HepG2 (cell line): Measurements from ENCODE around the gene PAXX. TPM values are rescaled to one million over a fixed set of nuclear protein-coding genes. Genes with fewer than 3 reads are reported as not detected.

ENCODE experiments used
- ATM ChIP-seq: fragments of 450-650 bp; IDR thresholded peaks from 2 replicates; pipeline ENCODE4 v1.7.1; 2017; ENCODE audit warnings: mild to moderate bottlenecking, borderline replicate concordance
- CENPX ChIP-seq: sonication (generic); formaldehyde crosslinking; IDR thresholded peaks from 2 replicates; pipeline ENCODE4 v1.9.0; 2021; ENCODE audit warnings: mild to moderate bottlenecking, missing genetic modification reagents, moderate library complexity
- EEA1 ChIP-seq: sonication (generic); formaldehyde crosslinking; IDR thresholded peaks from 2 replicates; pipeline ENCODE4 v1.5.1; 2020; ENCODE audit warnings: mild to moderate bottlenecking, missing genetic modification reagents, borderline replicate concordance
- ETV6 ChIP-seq: sonication (generic); formaldehyde crosslinking; conservative IDR thresholded peaks from 2 replicates; pipeline ENCODE4 v1.4.0; 2020; ENCODE audit warnings: missing genetic modification reagents
- HNF4A ChIP-seq: sonication (generic); formaldehyde crosslinking; IDR thresholded peaks from 2 replicates; pipeline ENCODE4 v1.4.0; 2020; ENCODE audit warnings: missing genetic modification reagents
- IRF2 ChIP-seq: IDR thresholded peaks from 2 replicates; pipeline ENCODE4 v1.6.1; 2018; ENCODE audit warnings: missing genetic modification reagents, missing compliant biosample characterization
- JUND ChIP-seq: sonication (generic); formaldehyde crosslinking; IDR thresholded peaks from 2 replicates; pipeline ENCODE4 v1.8.0; 2022; ENCODE audit warnings: mild to moderate bottlenecking, missing genetic modification reagents
- NCOA2 ChIP-seq: sonication (generic); formaldehyde crosslinking; IDR thresholded peaks from 2 replicates; pipeline ENCODE4 v1.8.0; 2022; ENCODE audit warnings: inconsistent platforms
- PLRG1 ChIP-seq: fragments of 450-650 bp; conservative IDR thresholded peaks from 2 replicates; pipeline ENCODE4 v1.6.1; 2016
- PPARG ChIP-seq: conservative IDR thresholded peaks from 2 replicates; pipeline ENCODE4 v1.6.1; 2016; ENCODE audit warnings: missing biosample characterization, missing genetic modification reagents
- RFXAP ChIP-seq: sonication (generic); formaldehyde crosslinking; IDR thresholded peaks from 2 replicates; pipeline ENCODE4 v1.4.0; 2020; ENCODE audit warnings: missing genetic modification reagents, borderline replicate concordance
- TCF7L2 ChIP-seq: IDR thresholded peaks from 2 replicates; pipeline ENCODE4 v1.6.1; 2011; ENCODE audit warnings: mild to moderate bottlenecking, low read depth, low read length, moderate library complexity
- ZBTB7B ChIP-seq: sonication (generic); formaldehyde crosslinking; IDR thresholded peaks from 2 replicates; pipeline ENCODE4 v1.4.0; 2020; ENCODE audit warnings: missing genetic modification reagents
- ZEB1 ChIP-seq: IDR thresholded peaks from 2 replicates; pipeline ENCODE4 v1.6.1; 2012; ENCODE audit warnings: mild to moderate bottlenecking, low read depth, inconsistent platforms; ENCODE audit not compliant: insufficient replicate concordance
- ZNF207 ChIP-seq: fragments of 450-650 bp; IDR thresholded peaks from 2 replicates; pipeline ENCODE4 v1.6.1; 2016; ENCODE audit warnings: antibody characterized with exemption, borderline replicate concordance
- ZNF598 ChIP-seq: sonication (generic); formaldehyde crosslinking; IDR thresholded peaks from 2 replicates; pipeline ENCODE4 v1.5.1; 2020; ENCODE audit warnings: mild to moderate bottlenecking, missing genetic modification reagents, borderline replicate concordance
- ZNF766 ChIP-seq: sonication (generic); formaldehyde crosslinking; IDR thresholded peaks from 2 replicates; pipeline ENCODE4 v1.5.0; 2020; ENCODE audit warnings: missing genetic modification reagents, borderline replicate concordance
- polyA plus RNA-seq, 8 experiments: library from polyadenylated mRNA; depleted of rRNA in 3 of 8; stranded (reverse) in 7 of 8; unstranded in 1 of 8; fragments of >200 nt; fragmentation: Illumina TruSeq in 4 of 8; extraction: Trizol in 4 of 8; gene quantifications; 2 replicates each; pipeline versions ENCODE4 v1.2.1 to v1.2.3, GENCODE V29; 2011 to 2016; ENCODE audit warnings: low read depth in 4 of 8, missing spikeins in 1 of 8, mixed read lengths in 1 of 8; ENCODE audit not compliant: insufficient read depth in 1 of 8
- total RNA-seq, 5 experiments: library from RNA; depleted of rRNA; stranded (reverse); fragments of >200 nt; fragmentation: Illumina TruSeq; extraction: Trizol; gene quantifications; 2 replicates each; pipeline ENCODE4 v1.2.3, GENCODE V29; 2016; ENCODE audit warnings: low read depth in 1 of 5
- TF ChIP-seq, protein P1 (sequence below): sonication (generic); formaldehyde crosslinking; IDR thresholded peaks from 2 replicates; pipeline ENCODE4 v1.4.0; 2020; ENCODE audit warnings: missing genetic modification reagents
- TF ChIP-seq, protein P2 (sequence below): sonication (generic); formaldehyde crosslinking; IDR thresholded peaks from 2 replicates; pipeline ENCODE4 v1.9.0; 2021; ENCODE audit warnings: missing genetic modification reagents, borderline replicate concordance
- TF ChIP-seq, protein P3 (sequence below): sonication (generic); formaldehyde crosslinking; IDR thresholded peaks from 2 replicates; pipeline ENCODE4 v1.4.0; 2020; ENCODE audit warnings: missing genetic modification reagents
- TF ChIP-seq, protein P4 (sequence below), 2 experiments: sonication (generic) in 1 of 2; formaldehyde crosslinking in 1 of 2; IDR thresholded peaks; 2 replicates each; pipeline versions ENCODE4 v1.4.0 to v1.6.1; 2016 to 2020; ENCODE audit warnings: borderline replicate concordance in 1 of 2, low read depth in 1 of 2, mild to moderate bottlenecking in 1 of 2, missing genetic modification reagents in 1 of 2

PAXX gene
- total and polyA plus RNA-seq, 2 of the 13 experiments (the other 11 are each of a cell fraction or from before 2014, with no cell fraction given): 14.0 to 31.9 TPM

DNA sequence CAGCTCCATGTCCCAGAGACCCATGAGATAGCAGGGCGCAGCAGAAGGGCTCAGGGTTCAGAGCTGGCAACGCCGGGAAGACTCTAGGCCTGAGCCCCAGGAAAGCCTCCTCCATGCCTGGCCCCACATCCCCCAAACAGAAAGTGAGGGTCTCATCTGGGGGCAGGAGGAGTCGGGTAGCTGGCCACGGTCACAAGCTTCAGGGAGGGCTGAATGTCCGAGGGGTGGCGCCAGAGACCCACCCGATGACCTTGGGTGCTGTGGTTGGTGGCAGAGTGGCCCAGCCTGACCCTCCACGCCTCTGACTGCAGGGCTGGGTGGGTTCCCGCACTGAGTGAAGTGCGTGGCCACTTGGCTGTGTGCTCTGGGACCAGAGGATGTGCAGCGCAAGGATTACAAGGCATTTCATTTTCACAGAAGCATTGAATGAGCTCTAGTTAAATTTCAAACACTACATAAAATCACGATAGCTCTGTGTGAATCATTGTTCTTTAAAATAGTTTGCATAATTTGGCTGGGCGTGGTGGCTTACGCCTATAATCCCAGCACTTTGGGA is 44.2 kb upstream of the PAXX start (continued):
- TF ChIP-seq ZNF766: 0 out of 2 replicates have a peak, but pooled peaks have one; percentile 14
- TF ChIP-seq, protein P1, sequence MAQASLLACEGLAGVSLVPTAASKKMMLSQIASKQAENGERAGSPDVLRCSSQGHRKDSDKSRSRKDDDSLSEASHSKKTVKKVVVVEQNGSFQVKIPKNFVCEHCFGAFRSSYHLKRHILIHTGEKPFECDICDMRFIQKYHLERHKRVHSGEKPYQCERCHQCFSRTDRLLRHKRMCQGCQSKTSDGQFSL (CRISPR knock-in tag): no peak
- peak; percentile 18; the same call in 1 of the 2 replicates for TF ChIP-seq HNF4A
- TF ChIP-seq PPARG (CRISPR knock-in tag): no peak
- no peak for TF ChIP-seq JUND (CRISPR knock-in tag)
- TF ChIP-seq, protein P2, sequence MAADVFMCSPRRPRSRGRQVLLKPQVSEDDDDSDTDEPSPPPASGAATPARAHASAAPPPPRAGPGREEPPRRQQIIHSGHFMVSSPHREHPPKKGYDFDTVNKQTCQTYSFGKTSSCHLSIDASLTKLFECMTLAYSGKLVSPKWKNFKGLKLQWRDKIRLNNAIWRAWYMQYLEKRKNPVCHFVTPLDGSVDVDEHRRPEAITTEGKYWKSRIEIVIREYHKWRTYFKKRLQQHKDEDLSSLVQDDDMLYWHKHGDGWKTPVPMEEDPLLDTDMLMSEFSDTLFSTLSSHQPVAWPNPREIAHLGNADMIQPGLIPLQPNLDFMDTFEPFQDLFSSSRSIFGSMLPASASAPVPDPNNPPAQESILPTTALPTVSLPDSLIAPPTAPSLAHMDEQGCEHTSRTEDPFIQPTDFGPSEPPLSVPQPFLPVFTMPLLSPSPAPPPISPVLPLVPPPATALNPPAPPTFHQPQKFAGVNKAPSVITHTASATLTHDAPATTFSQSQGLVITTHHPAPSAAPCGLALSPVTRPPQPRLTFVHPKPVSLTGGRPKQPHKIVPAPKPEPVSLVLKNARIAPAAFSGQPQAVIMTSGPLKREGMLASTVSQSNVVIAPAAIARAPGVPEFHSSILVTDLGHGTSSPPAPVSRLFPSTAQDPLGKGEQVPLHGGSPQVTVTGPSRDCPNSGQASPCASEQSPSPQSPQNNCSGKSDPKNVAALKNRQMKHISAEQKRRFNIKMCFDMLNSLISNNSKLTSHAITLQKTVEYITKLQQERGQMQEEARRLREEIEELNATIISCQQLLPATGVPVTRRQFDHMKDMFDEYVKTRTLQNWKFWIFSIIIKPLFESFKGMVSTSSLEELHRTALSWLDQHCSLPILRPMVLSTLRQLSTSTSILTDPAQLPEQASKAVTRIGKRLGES (CRISPR knock-in tag): no peak
- TF ChIP-seq ZNF598 (CRISPR knock-in tag): peak; percentile 43; the same call in 1 of the 2 replicates
- TF ChIP-seq ATM: no peak
- peak; percentile 55; the same call in 1 of the 2 replicates for TF ChIP-seq RFXAP (CRISPR knock-in tag)
- TF ChIP-seq, protein P3, sequence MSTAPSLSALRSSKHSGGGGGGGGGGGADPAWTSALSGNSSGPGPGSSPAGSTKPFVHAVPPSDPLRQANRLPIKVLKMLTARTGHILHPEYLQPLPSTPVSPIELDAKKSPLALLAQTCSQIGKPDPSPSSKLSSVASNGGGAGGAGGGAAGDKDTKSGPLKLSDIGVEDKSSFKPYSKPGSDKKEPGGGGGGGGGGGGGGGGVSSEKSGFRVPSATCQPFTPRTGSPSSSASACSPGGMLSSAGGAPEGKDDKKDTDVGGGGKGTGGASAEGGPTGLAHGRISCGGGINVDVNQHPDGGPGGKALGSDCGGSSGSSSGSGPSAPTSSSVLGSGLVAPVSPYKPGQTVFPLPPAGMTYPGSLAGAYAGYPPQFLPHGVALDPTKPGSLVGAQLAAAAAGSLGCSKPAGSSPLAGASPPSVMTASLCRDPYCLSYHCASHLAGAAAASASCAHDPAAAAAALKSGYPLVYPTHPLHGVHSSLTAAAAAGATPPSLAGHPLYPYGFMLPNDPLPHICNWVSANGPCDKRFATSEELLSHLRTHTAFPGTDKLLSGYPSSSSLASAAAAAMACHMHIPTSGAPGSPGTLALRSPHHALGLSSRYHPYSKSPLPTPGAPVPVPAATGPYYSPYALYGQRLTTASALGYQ (CRISPR knock-in tag): no peak
- no peak for TF ChIP-seq ETV6
- no peak for TF ChIP-seq NCOA2 (CRISPR knock-in tag)
- TF ChIP-seq TCF7L2: no peak
- no peak for TF ChIP-seq PLRG1
- TF ChIP-seq IRF2 (CRISPR knock-in tag): 0 out of 2 replicates have a peak, but pooled peaks have one; percentile 36
- TF ChIP-seq ZEB1: no peak
- TF ChIP-seq, protein P4, sequence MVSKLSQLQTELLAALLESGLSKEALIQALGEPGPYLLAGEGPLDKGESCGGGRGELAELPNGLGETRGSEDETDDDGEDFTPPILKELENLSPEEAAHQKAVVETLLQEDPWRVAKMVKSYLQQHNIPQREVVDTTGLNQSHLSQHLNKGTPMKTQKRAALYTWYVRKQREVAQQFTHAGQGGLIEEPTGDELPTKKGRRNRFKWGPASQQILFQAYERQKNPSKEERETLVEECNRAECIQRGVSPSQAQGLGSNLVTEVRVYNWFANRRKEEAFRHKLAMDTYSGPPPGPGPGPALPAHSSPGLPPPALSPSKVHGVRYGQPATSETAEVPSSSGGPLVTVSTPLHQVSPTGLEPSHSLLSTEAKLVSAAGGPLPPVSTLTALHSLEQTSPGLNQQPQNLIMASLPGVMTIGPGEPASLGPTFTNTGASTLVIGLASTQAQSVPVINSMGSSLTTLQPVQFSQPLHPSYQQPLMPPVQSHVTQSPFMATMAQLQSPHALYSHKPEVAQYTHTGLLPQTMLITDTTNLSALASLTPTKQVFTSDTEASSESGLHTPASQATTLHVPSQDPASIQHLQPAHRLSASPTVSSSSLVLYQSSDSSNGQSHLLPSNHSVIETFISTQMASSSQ (IDR thresholded peaks at IDR 0.05; ENCODE audit: low read depth): no peak
- TF ChIP-seq, protein P4 (CRISPR knock-in tag; IDR thresholded peaks at IDR 0.05; ENCODE audit: borderline replicate concordance): peak; percentile 18; the same call in 1 of the 2 replicates
- no peak for TF ChIP-seq ZNF207
- TF ChIP-seq EEA1: no peak; the same call in 1 of the 2 replicates
- TF ChIP-seq ZBTB7B (CRISPR knock-in tag): peak; percentile 89; the same call in 1 of the 2 replicates
- no peak for TF ChIP-seq CENPX (CRISPR knock-in tag)
